H1 (cell line): ENCODE data around the gene ZNF620. TPM values are rescaled to one million over a fixed set of nuclear protein-coding genes. Genes with fewer than 3 reads are reported as not detected.

ENCODE experiments used
- CTCF ChIA-PET: fragments of 300-600 bp; sonication (Branson Sonifier 250); formaldehyde crosslinking; loops from one replicate; lab custom pipeline; 2021; ENCODE audit not compliant: partially characterized antibody; lab: Charles Lee
- POLR2A ChIA-PET: fragments of 300-600 bp; sonication (Branson Sonifier 250); formaldehyde crosslinking; loops from one replicate; lab custom pipeline; 2021; ENCODE audit warnings: inconsistent platforms; ENCODE audit not compliant: partially characterized antibody; lab: Charles Lee
- DNase-seq, 2 experiments: peaks; one replicate each; pipeline versions ENCODE4 v3.0.0 to v3.0.0-alpha.2; 2010 to 2022; ENCODE audit warnings: low spot score in 2 of 2, low read depth in 1 of 2, mixed read lengths in 1 of 2
- FAIRE-seq: peaks from 2 replicates; lab custom pipeline; 2011; peaks lifted over from hg19 to GRCh38; lab: Jason Lieb, UNC
- H2AFZ ChIP-seq: 2 replicates; pipeline ENCODE4 v1.8.1; 2012; ENCODE audit warnings: low read length, inconsistent platforms
- H2AK5ac ChIP-seq: 2 replicates; pipeline ENCODE4 v1.6.1; 2013; ENCODE audit warnings: low read depth, low read length
- H2BK120ac ChIP-seq: replicated peaks from 2 replicates; pipeline ENCODE3; 2013; ENCODE audit warnings: low read depth, low read length, inconsistent platforms
- H2BK12ac ChIP-seq: 2 replicates; pipeline ENCODE4 v1.6.1; 2013; ENCODE audit warnings: low read depth, low read length
- H2BK15ac ChIP-seq: 2 replicates; pipeline ENCODE4 v1.6.1; 2013; ENCODE audit warnings: low read length
- H2BK20ac ChIP-seq: 2 replicates; pipeline ENCODE4 v1.6.1; 2013; ENCODE audit warnings: low read length
- H2BK5ac ChIP-seq: 2 replicates; pipeline ENCODE4 v1.6.1; 2013; ENCODE audit warnings: low read depth, low read length
- H3K14ac ChIP-seq: 2 replicates; pipeline ENCODE4 v1.6.1; 2013; ENCODE audit warnings: inconsistent platforms; ENCODE audit not compliant: insufficient read length
- H3K18ac ChIP-seq: 2 replicates; pipeline ENCODE4 v1.6.1; 2013; ENCODE audit warnings: low read length; ENCODE audit errors: extremely low read depth
- H3K23ac ChIP-seq: 2 replicates; pipeline ENCODE4 v1.6.1; 2013; ENCODE audit warnings: inconsistent platforms; ENCODE audit not compliant: insufficient read length
- H3K23me2 ChIP-seq: 2 replicates; pipeline ENCODE4 v1.6.1; 2013; ENCODE audit warnings: low read depth, low read length
- H3K27ac ChIP-seq: 2 replicates; pipeline ENCODE4 v1.6.1; 2011; ENCODE audit warnings: low read depth, low read length, inconsistent platforms
- H3K27me3 ChIP-seq, 4 experiments: replicated peaks in 1 of 4; 1 replicate in 1 of 4; 2 replicates in 3 of 4; pipeline versions ENCODE4 v1.6.1 to v1.8.1; 2011 to 2013; ENCODE audit warnings: low read length in 3 of 4, mild to moderate bottlenecking in 3 of 4, inconsistent platforms in 2 of 4, mixed read lengths in 2 of 4, moderate library complexity in 1 of 4; ENCODE audit not compliant: control insufficient read depth in 3 of 4, insufficient read depth in 3 of 4; ENCODE audit errors: extremely low read depth in 1 of 4
- H3K36me3 ChIP-seq, 4 experiments: 2 replicates each; pipeline versions ENCODE4 v1.6.1 to v1.8.1; 2011 to 2013; ENCODE audit warnings: mild to moderate bottlenecking in 4 of 4, low read length in 3 of 4, moderate library complexity in 2 of 4, control low read depth in 1 of 4, inconsistent platforms in 1 of 4; ENCODE audit not compliant: insufficient read depth in 4 of 4, control insufficient read depth in 2 of 4
- H3K4ac ChIP-seq: replicated peaks from 2 replicates; pipeline ENCODE3; 2013; ENCODE audit warnings: low read length, low read depth, mixed read lengths, inconsistent platforms; ENCODE audit not compliant: insufficient read length
- H3K4me1 ChIP-seq, 4 experiments: replicated peaks in 1 of 4; 1 replicate in 1 of 4; 2 replicates in 3 of 4; pipeline versions ENCODE4 v1.6.1 to v1.8.1; 2011 to 2013; ENCODE audit warnings: low read length in 3 of 4, inconsistent platforms in 2 of 4, mixed read lengths in 1 of 4; ENCODE audit not compliant: insufficient read depth in 4 of 4, control insufficient read depth in 3 of 4
- H3K4me2 ChIP-seq, 2 experiments: 2 replicates each; pipeline versions ENCODE4 v1.6.1 to v1.8.1; 2011 to 2013; ENCODE audit warnings: low read depth in 2 of 2, low read length in 2 of 2, control low read depth in 1 of 2, inconsistent platforms in 1 of 2, mild to moderate bottlenecking in 1 of 2; ENCODE audit not compliant: insufficient read depth in 1 of 2
- H3K4me3 ChIP-seq, 4 experiments: fragments of 200-600, 300-600 bp in 1 of 4; sonication (generic), shearing (Covaris generic), sonication (Bioruptor Twin) in 1 of 4; 2 replicates each; pipeline versions ENCODE4 v1.5.1 to v1.8.1; 2011 to 2016; ENCODE audit warnings: low read length in 4 of 4, low read depth in 3 of 4, control low read depth in 2 of 4, inconsistent platforms in 2 of 4, mild to moderate bottlenecking in 2 of 4, mixed read lengths in 1 of 4, moderate library complexity in 1 of 4; ENCODE audit not compliant: insufficient read depth in 2 of 4; ENCODE audit errors: extremely low read depth in 1 of 4
- H3K56ac ChIP-seq: replicated peaks from 2 replicates; pipeline ENCODE3; 2013; ENCODE audit warnings: low read depth, mild to moderate bottlenecking, mixed read lengths, low read length, inconsistent platforms; ENCODE audit not compliant: insufficient read length
- H3K79me1 ChIP-seq: 2 replicates; pipeline ENCODE4 v1.6.1; 2013; ENCODE audit warnings: low read depth, low read length, control low read depth
- H3K79me2 ChIP-seq, 2 experiments: 2 replicates each; pipeline versions ENCODE4 v1.6.1 to v1.8.1; 2012 to 2013; ENCODE audit warnings: low read length in 2 of 2, mild to moderate bottlenecking in 2 of 2, inconsistent platforms in 1 of 2; ENCODE audit not compliant: insufficient read depth in 2 of 2, control insufficient read depth in 1 of 2
- H3K9ac ChIP-seq, 4 experiments: replicated peaks in 1 of 4; 1 replicate in 1 of 4; 2 replicates in 3 of 4; pipeline versions ENCODE4 v1.6.1 to v1.8.1; 2011 to 2013; ENCODE audit warnings: low read depth in 3 of 4, low read length in 3 of 4, control low read depth in 2 of 4, mild to moderate bottlenecking in 2 of 4, moderate library complexity in 2 of 4, inconsistent platforms in 1 of 4; ENCODE audit errors: extremely low read depth in 1 of 4
- H3K9me3 ChIP-seq, 2 experiments: 2 replicates each; pipeline versions ENCODE4 v1.6.1 to v1.8.1; 2012 to 2013; ENCODE audit warnings: mild to moderate bottlenecking in 2 of 2, moderate library complexity in 2 of 2, control low read depth in 1 of 2, inconsistent platforms in 1 of 2, low read depth in 1 of 2, low read length in 1 of 2, mixed read lengths in 1 of 2; ENCODE audit not compliant: insufficient read depth in 2 of 2
- H4K20me1 ChIP-seq, 2 experiments: replicated peaks in 1 of 2; 2 replicates each; pipeline versions ENCODE3 to v1.8.1; 2011 to 2013; ENCODE audit warnings: inconsistent platforms in 2 of 2, low read length in 2 of 2, mild to moderate bottlenecking in 1 of 2; ENCODE audit not compliant: insufficient read depth in 2 of 2, control insufficient read depth in 1 of 2
- H4K5ac ChIP-seq: 2 replicates; pipeline ENCODE4 v1.6.1; 2013; ENCODE audit warnings: low read length, low read depth, mixed read lengths, inconsistent platforms; ENCODE audit not compliant: insufficient read length
- H4K8ac ChIP-seq: 2 replicates; pipeline ENCODE4 v1.8.0; 2013; ENCODE audit warnings: mild to moderate bottlenecking, moderate library complexity, low read length, inconsistent platforms; ENCODE audit not compliant: insufficient read depth; ENCODE audit errors: extremely low read depth
- H4K91ac ChIP-seq: replicated peaks from 2 replicates; pipeline ENCODE3; 2013; ENCODE audit warnings: low read length, mixed read lengths, inconsistent platforms; ENCODE audit not compliant: insufficient read length
- HDAC2 ChIP-seq, 2 experiments: fragments of 300-600 bp in 1 of 2; sonication (generic) in 1 of 2; IDR thresholded peaks; 2 replicates each; pipeline ENCODE4 v1.6.1; 2011 to 2012; ENCODE audit warnings: low read depth in 2 of 2, low read length in 2 of 2, mild to moderate bottlenecking in 2 of 2, moderate library complexity in 2 of 2, borderline replicate concordance in 1 of 2, inconsistent platforms in 1 of 2
- KDM4A ChIP-seq: IDR thresholded peaks from one replicate; pipeline ENCODE4 v1.7.1; 2012; ENCODE audit warnings: low read depth, mild to moderate bottlenecking, moderate library complexity, low read length, inconsistent platforms; ENCODE audit not compliant: severe bottlenecking
- RAD21 ChIP-seq, 2 experiments: IDR thresholded peaks in 1 of 2; conservative IDR thresholded peaks in 1 of 2; 2 replicates each; pipeline ENCODE4 v1.6.1; 2011; ENCODE audit warnings: low read depth in 2 of 2, low read length in 2 of 2, improper control_type of control experiment in 1 of 2, inconsistent platforms in 1 of 2, mild to moderate bottlenecking in 1 of 2, moderate library complexity in 1 of 2
- SRF ChIP-seq: IDR thresholded peaks from 2 replicates; pipeline ENCODE4 v1.6.1; 2011; ENCODE audit warnings: mild to moderate bottlenecking, low read depth, low read length, moderate library complexity
- SUZ12 ChIP-seq: fragments of 200-600 bp; sonication (generic); IDR thresholded peaks from 2 replicates; pipeline ENCODE4 v1.6.1; 2012; ENCODE audit warnings: mild to moderate bottlenecking, inconsistent platforms, low read length, moderate library complexity, mixed read lengths
- TBP ChIP-seq: IDR thresholded peaks from 2 replicates; pipeline ENCODE4 v1.6.1; 2011; ENCODE audit warnings: low read depth, low read length, improper control_type of control experiment
- TCF12 ChIP-seq: IDR thresholded peaks from 2 replicates; pipeline ENCODE4 v1.6.1; 2011; ENCODE audit warnings: low read depth, mild to moderate bottlenecking, low read length
- WGBS, 2 experiments: shearing (Covaris generic) in 1 of 2; methylation state at CpG; one replicate each; pipeline versions ENCODE4 v1.1.6 to v1.1.7; 2013 to 2015; ENCODE audit warnings: low lambda C conversion rate in 2 of 2, mixed read lengths in 2 of 2, inconsistent platforms in 1 of 2, low coverage in 1 of 2, missing lambda C conversion rate in 1 of 2; ENCODE audit not compliant: insufficient replicate concordance in 2 of 2, insufficient coverage in 1 of 2, insufficient read length in 1 of 2; ENCODE audit errors: extremely low coverage in 1 of 2, missing lambda C conversion rate in 1 of 2; 5-methylcytosine and 5-hydroxymethylcytosine counted together
- polyA plus RNA-seq, 7 experiments: library from polyadenylated mRNA; depleted of rRNA in 3 of 7; stranded (reverse) in 5 of 7; unstranded in 2 of 7; fragments of >200 nt in 5 of 7; fragments of 200-250 nt in 2 of 7; gene quantifications; 1 replicate in 5 of 7; 2 replicates in 1 of 7; 4 replicates in 1 of 7; pipeline versions ENCODE4 v1.2.1 to v1.2.3, GENCODE V29; 2011 to 2013; ENCODE audit warnings: missing spikeins in 2 of 7, mixed read lengths in 2 of 7
- total RNA-seq: library from RNA; stranded (reverse); fragmentation: NEBNext Ultra II Directional; extraction: Animal tissue kit (Norgen Biotek cat#: 25700); gene quantifications from 2 replicates; pipeline ENCODE4 v1.2.1, GENCODE V29; 2021
- TF ChIP-seq, protein P1 (sequence below): IDR thresholded peaks from 2 replicates; pipeline ENCODE4 v1.6.1; 2012; ENCODE audit warnings: low read length, inconsistent platforms

ZNF620 gene
- total and polyA plus RNA-seq, 2 of the 8 experiments (the other 6 are each of a cell fraction or from before 2014, with no cell fraction given) = 5.1 to 20.2 TPM

DNA sequence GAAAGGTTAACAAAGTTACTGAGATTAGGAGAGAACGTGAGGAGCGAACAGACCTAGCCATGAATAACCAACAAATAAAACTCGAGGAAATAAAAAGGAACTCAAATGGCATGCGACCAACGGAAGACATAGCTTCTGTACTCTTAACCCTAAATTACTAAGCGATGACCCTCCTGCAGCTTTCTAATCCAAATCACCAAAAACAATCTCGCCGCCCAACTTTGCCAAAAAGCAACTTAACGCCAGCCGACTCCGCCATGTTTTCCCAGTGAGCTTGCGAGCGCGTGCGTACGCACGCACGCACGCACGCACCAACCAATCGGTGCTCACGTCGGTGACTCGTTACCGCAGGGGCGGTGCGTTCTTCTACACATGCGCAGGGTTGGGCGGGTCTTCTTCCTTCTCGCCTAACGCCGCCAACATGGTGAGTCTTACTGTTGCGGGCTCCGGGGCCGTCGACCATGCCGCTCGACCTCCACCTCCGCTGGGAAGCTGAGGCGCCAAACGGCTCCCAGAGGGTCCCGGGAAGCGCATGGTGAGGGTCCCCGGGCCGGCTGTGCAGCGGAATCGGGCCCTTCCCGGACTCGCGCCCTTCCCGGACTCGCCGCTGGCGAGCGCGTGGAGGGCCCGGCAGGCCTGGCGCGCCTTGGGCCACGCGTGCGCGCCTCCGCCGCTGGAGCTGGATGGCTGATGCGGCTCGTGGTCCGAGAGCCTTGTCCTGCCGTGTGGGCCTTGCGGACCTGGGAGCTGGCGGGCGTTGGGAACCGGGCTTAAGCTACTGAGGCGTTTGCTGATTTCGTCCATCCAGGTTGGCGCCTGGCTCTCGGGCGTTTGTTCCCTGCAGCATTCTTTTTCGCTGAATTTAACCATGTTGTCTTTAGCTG lies 48.7 kb upstream of the ZNF620 start, which contains the start of gene RPL14:
Gene RPL14, plus strand, starts transcription at position 400 of the 884 bp plus-strand sequence. Its CDS starts 133 bp downstream, at position 533.
- H3K4me2 ChIP-seq = peak within 1 kb of the TSS; percentile 75 to 81
- H3K18ac ChIP-seq = peak within 1 kb of the TSS; percentile 81; the same call in 1 of the 2 replicates
- peak within 1 kb of the TSS; percentile 92 for H4K91ac ChIP-seq
- H3K27ac ChIP-seq = peak within 1 kb of the TSS; percentile 95
- no peak within 1 kb of the TSS for H3K14ac ChIP-seq
- peak within 1 kb of the TSS; percentile 74 for H3K56ac ChIP-seq
- H3K79me1 ChIP-seq = peaks cover 4% of the 10 kb centered on the region; the same call in 1 of the 2 replicates
- WGBS, 2 experiments = 1% methylated on average over 72 of the region's 79 CpGs; no CpG with 5 or more reads in 1 of the 2 experiments
- peaks cover 4 to 8% of the 10 kb centered on the region in 2 experiments for H4K20me1 ChIP-seq
- peak; percentile 57 for FAIRE-seq
- no peak within 1 kb of the TSS for H2BK12ac ChIP-seq
- no peak within 1 kb of the TSS for H3K23ac ChIP-seq
- H3K23me2 ChIP-seq = peaks cover 10% of the 10 kb centered on the region
- H3K4me3 ChIP-seq = peak within 1 kb of the TSS; percentile 78 to 99 (median 93)
- H3K27me3 ChIP-seq = no peaks in the 10 kb centered on the region
- peaks cover 18 to 44% (median 36%) of the 10 kb centered on the region in 4 experiments for H3K36me3 ChIP-seq
- peaks cover 0 to 6% (median 4%) of the 10 kb centered on the region in 4 experiments; a peak in 5 of 7 replicates for H3K4me1 ChIP-seq
- DNase-seq = peak; percentile 75 to 89
- peak within 1 kb of the TSS; percentile 85 for H4K5ac ChIP-seq
- peaks cover 6 to 30% of the 10 kb centered on the region in 2 experiments for H3K79me2 ChIP-seq
- ChIA-PET POLR2A (interaction anchor here (0.6 to 6.4 kb wide), 36 partner anchors 9 to 1846 kb away, joined by 3 to 64 read pairs (median 4); partner anchors contain the start of genes EIF1B, ENTPD3, RPSA and ZNF619), CTCF (interaction anchor here (0.6 to 1.7 kb wide), 2 partner anchors 129 to 457 kb away, joined by 3 to 5 read pairs; no protein-coding TSS in a partner anchor)
- H3K9ac ChIP-seq = peak within 1 kb of the TSS; percentile 98 to 99 (median 98)
- H3K4ac ChIP-seq = peak within 1 kb of the TSS; percentile 89
- H4K8ac ChIP-seq = peak within 1 kb of the TSS; percentile 99
- no peaks in the 10 kb centered on the region for H3K9me3 ChIP-seq
- no peak within 1 kb of the TSS for H2AK5ac ChIP-seq
- no peak within 1 kb of the TSS for H2BK20ac ChIP-seq
- no peak within 1 kb of the TSS for H2BK120ac ChIP-seq
- H2BK5ac ChIP-seq = peak within 1 kb of the TSS; percentile 82
- H2AFZ ChIP-seq = 0 out of 2 replicates have a peak within 1 kb of the TSS, but pooled peaks have one; percentile 27
- no peak within 1 kb of the TSS for H2BK15ac ChIP-seq
- TF ChIP-seq KDM4A = peak; percentile 44
- peak; percentile 96 for TF ChIP-seq TBP
- no peak for TF ChIP-seq TCF12
- TF ChIP-seq SUZ12 = no peak
- TF ChIP-seq RAD21 (IDR thresholded peaks at IDR 0.05 in 1 of 2, conservative IDR thresholded peaks at IDR 0.05 in 1 of 2; ENCODE audit: low read depth in 2 of 2, low read length in 2 of 2) = no peak
- TF ChIP-seq, protein P1, sequence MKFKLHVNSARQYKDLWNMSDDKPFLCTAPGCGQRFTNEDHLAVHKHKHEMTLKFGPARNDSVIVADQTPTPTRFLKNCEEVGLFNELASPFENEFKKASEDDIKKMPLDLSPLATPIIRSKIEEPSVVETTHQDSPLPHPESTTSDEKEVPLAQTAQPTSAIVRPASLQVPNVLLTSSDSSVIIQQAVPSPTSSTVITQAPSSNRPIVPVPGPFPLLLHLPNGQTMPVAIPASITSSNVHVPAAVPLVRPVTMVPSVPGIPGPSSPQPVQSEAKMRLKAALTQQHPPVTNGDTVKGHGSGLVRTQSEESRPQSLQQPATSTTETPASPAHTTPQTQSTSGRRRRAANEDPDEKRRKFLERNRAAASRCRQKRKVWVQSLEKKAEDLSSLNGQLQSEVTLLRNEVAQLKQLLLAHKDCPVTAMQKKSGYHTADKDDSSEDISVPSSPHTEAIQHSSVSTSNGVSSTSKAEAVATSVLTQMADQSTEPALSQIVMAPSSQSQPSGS = no peak
- TF ChIP-seq HDAC2 (IDR thresholded peaks at IDR 0.05; ENCODE audit: borderline replicate concordance in 1 of 2, low read depth in 2 of 2, low read length in 2 of 2) = 0 out of 4 replicates have a peak, but pooled peaks of 1 of the 2 experiments have one; percentile 46
- TF ChIP-seq SRF = no peak
